Motor neuron (in vitro differentiated cells): ENCODE data around the gene CCDC13. TPM values are rescaled to one million over a fixed set of nuclear protein-coding genes. Genes with fewer than 3 reads are reported as not detected.

Source experiments
- ATAC-seq, 8 experiments: fragments of 200-7000 bp; cut with Tn5 transposase; replicated peaks in 6 of 8; 2 replicates each; pipeline ENCODE4 v1.8.0; 2021; ENCODE audit warnings: mild to moderate bottlenecking in 8 of 8, moderate library complexity in 8 of 8
- H3K27ac ChIP-seq, 2 donors: fragments of 250-450 bp; sonication (Bioruptor Pico); 2 replicates each; pipeline ENCODE4 v1.9.0; 2021; ENCODE audit warnings: antibody characterized with exemption in 2 of 2, mild to moderate bottlenecking in 2 of 2, moderate library complexity in 1 of 2
- H3K4me1 ChIP-seq, 2 donors: fragments of 250-450 bp; sonication (Bioruptor Pico); replicated peaks in 1 of 2; 2 replicates each; pipeline ENCODE4 v1.6.1; 2021; ENCODE audit warnings: antibody characterized with exemption in 2 of 2, mild to moderate bottlenecking in 2 of 2, moderate library complexity in 1 of 2
- H3K4me3 ChIP-seq, 5 donors: fragments of 250-450 bp; sonication (Bioruptor Pico); 2 replicates each; pipeline ENCODE4 v1.9.0; 2021; ENCODE audit warnings: antibody characterized with exemption in 5 of 5, mild to moderate bottlenecking in 5 of 5, moderate library complexity in 4 of 5
- WGBS, 10 experiments: fragments of 450-650 bp; shearing (Covaris generic); methylation state at CpG; one replicate each; pipeline ENCODE4 v1.0.0; 2022; 5-methylcytosine and 5-hydroxymethylcytosine counted together
- in situ Hi-C, 9 experiments: fragments of 400-800 bp; cut with MboI; loops; one replicate each; pipeline ENCODE4 v1.15.0; 2021; ENCODE audit warnings: low sequenced_read_pairs in 9 of 9, low pct_unique_long_range_greater_than_20kb in 2 of 9; ENCODE audit not compliant: unreplicated experiment in 9 of 9
- total RNA-seq, 8 experiments: library from RNA; unstranded; fragments of 300-600 nt; gene quantifications; 2 replicates each; pipeline versions ENCODE4 v1.2.3 to v1.2.4, GENCODE V29; 2022

The CCDC13 gene
- total RNA-seq, 8 experiments from 2014 or later, result 1.0 to 18.8 (median 1.5) TPM

DNA sequence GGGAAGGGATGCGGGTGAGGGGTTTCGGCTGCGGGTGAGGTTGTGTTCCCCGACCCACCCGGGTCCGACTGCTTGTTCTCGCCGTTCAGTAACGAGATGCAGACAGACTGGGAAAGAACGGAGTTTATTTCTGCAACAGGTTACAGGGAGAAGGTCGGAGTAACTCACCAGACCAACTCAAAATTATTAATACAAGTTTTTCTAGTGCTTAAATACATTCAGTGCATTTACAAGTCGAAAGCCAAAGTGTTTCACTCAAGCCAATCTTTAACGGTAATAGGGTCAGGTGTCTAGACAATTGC lies 31.7 kb upstream of the CCDC13 start:
- Histone ChIP-seq H3K4me3 (peak overlapping the region; percentile 75 to 100 (median 81)), H3K4me1 (peaks cover 21 to 39% of the 10 kb centered on the region in 2 donors), H3K27ac (peak overlapping the region; percentile 46 to 71)
- peak in 7 of 8 experiments; percentile 7 to 51 (median 46) for ATAC-seq
- in situ Hi-C loops, result no loop called here
- 0 to 5% (median 0%) methylated on average over 1 to 9 of the region's 13 CpGs; no CpG with 5 or more reads in 4 of the 10 experiments for WGBS, 10 experiments

DNA sequence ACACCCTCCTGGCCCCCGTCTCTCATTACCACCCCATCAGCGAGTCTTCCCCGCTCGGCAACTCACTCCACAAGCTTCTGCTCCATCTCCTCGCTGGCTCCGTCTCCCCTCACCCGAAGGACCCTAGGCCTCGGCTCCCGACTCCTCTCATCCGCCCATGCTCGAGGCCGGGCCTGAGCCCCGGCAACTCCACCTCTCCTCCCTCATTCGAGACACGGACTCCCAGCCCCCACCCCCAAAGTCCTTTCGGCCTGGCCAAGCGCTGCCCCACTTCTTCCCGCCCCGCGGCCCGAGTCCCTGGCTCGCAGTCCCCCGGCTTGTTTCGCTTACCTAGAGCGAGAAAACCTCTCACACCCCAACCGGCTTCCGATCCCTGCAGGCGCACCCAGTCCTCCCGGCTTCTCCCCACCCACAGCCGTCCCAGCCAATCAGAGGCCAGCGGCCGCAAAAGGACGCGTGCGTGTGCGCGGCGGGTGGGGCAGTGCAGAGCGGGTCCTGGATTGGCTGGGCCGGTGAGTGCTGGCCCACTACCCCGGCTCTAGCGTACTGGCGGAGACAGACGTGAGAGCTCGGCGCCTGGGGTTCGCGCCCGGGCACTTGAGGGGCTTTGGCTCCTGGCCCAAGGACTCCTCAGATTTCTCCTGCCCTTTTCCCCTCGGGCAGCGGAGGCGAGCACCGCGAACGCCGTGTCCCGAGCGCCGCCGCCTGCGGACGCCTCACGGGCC lies 31.2 kb upstream of the CCDC13 start, which contains the start of gene HIGD1A:
Gene HIGD1A (minus strand): TSS at position 385 of the 725 bp plus-strand sequence. CDS start 10,237 bp downstream, outside the sequence.
- WGBS, 10 experiments, result 1% methylated on average over 16 of the region's 63 CpGs; no CpG with 5 or more reads in 9 of the 10 experiments
- peak; percentile 93 to 99 (median 98) for ATAC-seq
- Histone ChIP-seq H3K4me1 (peaks cover 21 to 39% of the 10 kb centered on the region in 2 donors), H3K4me3 (peak within 1 kb of the TSS; percentile 75 to 100 (median 81)), H3K27ac (peak within 1 kb of the TSS; percentile 71 to 75)
- in situ Hi-C loops, result no loop called here

DNA sequence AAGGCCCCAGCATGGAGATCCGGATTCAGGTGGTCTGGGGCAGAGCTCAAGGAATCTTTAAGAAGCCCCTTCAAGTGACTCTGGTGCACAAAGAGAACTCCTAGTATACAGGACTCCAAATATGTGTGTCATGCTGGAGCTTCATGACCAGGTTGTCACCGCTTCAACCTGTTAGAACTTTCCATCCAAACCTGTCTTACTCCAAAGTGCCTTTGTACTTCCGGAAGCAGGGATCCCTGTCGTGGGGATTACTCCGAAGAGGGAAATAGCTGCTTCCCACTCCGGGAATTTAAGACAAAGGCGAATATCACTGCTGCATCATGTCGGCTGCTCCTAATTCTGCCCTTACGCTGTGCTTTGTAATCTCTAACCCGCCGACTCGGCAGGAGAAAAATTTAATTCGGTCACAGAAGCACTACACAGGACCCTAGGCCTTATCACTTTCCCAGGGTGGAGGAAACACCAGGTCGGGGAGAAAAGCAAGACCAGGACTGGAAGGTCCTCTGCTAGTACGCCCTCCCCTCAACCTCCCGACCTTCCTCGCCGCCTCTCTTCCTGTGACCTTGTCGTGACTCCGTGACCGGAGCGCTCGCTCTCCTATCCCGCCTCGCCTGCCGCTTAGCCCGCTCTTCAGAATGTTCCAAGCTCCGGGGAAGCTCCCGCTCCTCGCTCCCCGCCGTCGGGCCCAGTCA lies 30.5 kb upstream of the CCDC13 start:
- peaks cover 21 to 39% of the 10 kb centered on the region in 2 donors for H3K4me1 ChIP-seq
- H3K4me3 ChIP-seq, result peak overlapping the region; percentile 75 to 100 (median 81)
- in situ Hi-C loops, result no loop called here
- peak overlapping the region; percentile 71 to 75 for H3K27ac ChIP-seq
- peak in 3 of 8 experiments; percentile 33 to 39 (median 33) for ATAC-seq
- WGBS, 10 experiments, result 0 to 20% (median 0%) methylated on average over 1 to 19 of the region's 33 CpGs; no CpG with 5 or more reads in 2 of the 10 experiments

DNA sequence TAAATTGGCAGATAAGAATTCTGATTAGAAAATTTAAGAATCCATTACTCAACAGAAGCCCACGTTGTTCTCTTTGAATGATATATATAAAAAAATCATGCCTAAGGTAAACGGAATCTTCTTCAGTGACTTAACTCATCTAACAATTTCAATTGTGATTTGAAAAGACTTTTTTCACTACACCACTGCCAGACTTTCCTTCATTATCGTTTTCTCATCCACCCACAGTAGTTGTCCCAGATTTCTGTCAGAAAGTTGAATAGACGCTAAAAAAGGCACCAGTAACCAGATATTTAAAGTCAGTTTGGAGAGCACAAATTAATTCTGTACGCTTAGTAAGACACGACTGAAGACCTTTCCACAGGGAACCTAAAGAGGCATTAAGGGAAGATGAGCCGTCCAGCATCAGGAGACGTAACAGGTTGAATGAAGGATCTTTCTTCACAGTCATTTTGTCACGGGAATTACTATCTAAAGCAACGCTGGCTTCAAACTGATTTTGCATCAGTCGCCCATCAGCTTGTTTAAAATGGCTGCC lies 29.9 kb upstream of the CCDC13 start:
- ATAC-seq, result no peak
- in situ Hi-C loops, result no loop called here
- Histone ChIP-seq H3K27ac (peak overlapping the region; percentile 71 to 75), H3K4me1 (peaks cover 21 to 38% of the 10 kb centered on the region in 2 donors), H3K4me3 (peak overlapping the region; percentile 75 to 100 (median 81))
- WGBS, 10 experiments, result 6 to 67% (median 14%) methylated on average over 4 to 11 of the region's 11 CpGs

DNA sequence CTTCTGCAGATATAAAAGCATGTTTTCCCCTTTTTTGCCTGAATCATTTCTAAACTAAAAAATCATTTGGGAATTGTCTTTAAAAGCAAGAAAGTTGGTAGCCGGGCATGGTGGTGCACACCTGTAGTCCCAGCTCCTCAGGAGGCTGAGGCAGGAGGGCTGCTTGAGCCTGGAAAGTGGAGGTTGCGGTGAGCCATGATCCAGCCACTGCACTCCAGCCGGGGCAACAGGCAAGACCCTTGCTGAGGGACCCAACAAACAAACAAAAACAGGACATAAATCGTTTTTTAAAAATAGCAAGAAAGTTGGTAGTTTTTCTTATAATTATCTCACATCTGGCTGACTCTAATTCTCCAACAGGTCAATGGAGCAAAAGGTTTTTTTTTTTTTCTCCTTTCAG lies 28.7 kb upstream of the CCDC13 start:
- 66 to 100% (median 84%) methylated on average over 1 to 4 of the region's 4 CpGs; no CpG with 5 or more reads in 3 of the 10 experiments for WGBS, 10 experiments
- Histone ChIP-seq H3K4me3 (no peak overlapping the region), H3K27ac (no peak overlapping the region), H3K4me1 (peaks cover 21 to 29% of the 10 kb centered on the region in 2 donors)
- in situ Hi-C loops, result no loop called here
- ATAC-seq, result no peak

DNA sequence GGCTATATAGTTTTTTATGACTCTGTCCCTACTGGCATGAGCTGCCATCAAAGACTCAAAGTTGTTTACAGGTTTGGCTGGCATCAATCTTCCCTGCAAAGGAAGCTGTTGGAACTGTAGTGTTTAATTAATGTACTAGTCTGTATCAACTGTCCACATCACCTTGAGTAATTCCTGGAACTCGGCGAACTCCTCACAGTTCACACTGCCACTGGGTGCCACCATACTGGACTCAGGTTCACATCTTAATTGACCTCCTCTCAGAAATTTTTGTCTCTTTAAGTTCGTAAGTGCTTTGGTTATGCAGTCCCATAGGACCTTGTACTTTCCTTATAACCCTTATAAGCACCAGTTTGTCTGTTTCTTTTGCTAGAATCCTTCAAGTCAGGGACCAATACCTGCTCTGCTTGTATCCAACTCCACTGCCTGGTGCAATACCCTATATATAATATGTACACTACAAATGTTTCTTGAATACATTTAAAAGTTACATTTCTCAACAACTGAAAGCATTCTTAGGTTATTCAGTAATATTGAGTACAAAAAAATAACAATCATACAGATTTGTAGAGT lies 28.1 kb upstream of the CCDC13 start:
- Histone ChIP-seq H3K27ac (no peak overlapping the region), H3K4me1 (peaks cover 21 to 29% of the 10 kb centered on the region in 2 donors), H3K4me3 (no peak overlapping the region)
- 78 to 100% (median 95%) methylated on average over 1 to 3 of the region's 3 CpGs; no CpG with 5 or more reads in 2 of the 10 experiments for WGBS, 10 experiments
- no peak for ATAC-seq
- in situ Hi-C loops, result no loop called here

DNA sequence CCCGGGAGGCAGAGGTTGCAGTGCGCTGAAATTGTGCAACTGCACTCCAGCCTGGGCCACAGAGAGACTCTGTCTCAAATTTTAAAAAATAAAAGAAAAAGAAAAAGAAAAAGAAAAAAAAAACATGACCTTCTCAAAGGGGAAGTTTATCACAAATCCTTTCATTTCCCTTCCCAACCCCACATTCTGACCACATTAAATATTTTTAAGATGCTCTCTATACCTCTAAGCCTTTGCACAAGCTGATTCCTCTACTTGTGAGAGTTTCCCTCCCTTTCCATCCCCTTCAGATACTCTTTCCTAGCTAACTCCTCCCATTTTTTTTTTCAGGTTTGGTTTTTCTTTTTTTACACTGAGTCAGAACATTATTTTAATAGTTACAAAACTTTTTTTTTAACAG lies 27.2 kb upstream of the CCDC13 start:
- Histone ChIP-seq H3K27ac (no peak overlapping the region), H3K4me3 (no peak overlapping the region), H3K4me1 (peaks cover 15 to 25% of the 10 kb centered on the region in 2 donors)
- 90 to 100% (median 100%) methylated on average over 1 to 2 of the region's 2 CpGs; no CpG with 5 or more reads in 3 of the 10 experiments for WGBS, 10 experiments
- in situ Hi-C loops, result no loop called here
- no peak for ATAC-seq

DNA sequence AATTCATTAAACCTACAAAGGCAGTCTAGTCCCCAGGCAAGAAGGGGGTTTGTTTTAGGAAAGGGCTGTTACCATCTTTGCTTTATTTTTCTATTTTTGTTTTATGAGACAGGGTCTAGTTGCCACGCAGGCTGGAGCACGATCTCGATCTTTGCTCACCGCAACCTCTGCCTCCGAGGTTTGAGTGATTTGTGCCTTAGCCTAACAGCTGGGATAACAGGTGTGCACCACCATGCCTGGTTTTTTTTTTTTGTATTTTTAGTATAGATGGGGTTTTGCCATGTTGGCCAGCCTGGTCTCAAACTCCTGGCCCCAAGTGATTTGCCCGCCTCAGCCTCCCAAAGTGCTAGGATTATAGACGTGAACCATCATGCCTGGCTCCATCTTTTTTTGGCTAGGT lies 26.3 kb upstream of the CCDC13 start:
- Histone ChIP-seq H3K27ac (no peak overlapping the region), H3K4me1 (peaks cover 13 to 22% of the 10 kb centered on the region in 2 donors), H3K4me3 (no peak overlapping the region)
- in situ Hi-C loops, result no loop called here
- 67 to 100% (median 80%) methylated on average over 1 to 6 of the region's 7 CpGs; no CpG with 5 or more reads in 3 of the 10 experiments for whole genome bisulfite sequencing, 10 experiments
- no peak for ATAC-seq

DNA sequence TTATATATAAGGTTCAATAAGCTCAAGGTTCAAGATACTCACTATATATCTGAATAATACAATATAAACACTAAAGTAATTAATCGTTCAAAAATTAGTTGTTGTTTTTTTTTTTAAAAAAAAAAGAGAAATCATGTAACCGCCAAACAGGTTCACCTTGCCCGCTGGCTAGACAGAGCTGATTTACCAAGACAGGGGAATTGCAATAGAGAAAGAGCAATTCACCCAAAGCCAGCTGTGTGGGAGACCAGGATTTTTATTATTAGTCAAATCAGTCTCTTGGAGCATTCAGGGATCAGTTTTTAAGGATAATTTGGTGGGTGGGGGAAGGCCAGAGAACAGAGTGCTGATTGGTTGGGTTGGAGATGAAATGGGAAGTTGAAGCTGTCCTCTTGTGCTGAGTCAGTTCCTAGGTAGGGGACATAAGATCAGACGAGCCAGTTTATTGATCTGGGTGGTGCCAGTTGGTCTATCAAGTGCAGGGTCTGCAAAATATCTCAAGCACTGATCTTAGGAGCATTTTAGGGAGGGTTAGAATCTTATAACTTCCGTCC lies 23.4 kb upstream of the CCDC13 start:
- Histone ChIP-seq H3K4me3 (no peak overlapping the region), H3K27ac (no peak overlapping the region), H3K4me1 (peaks cover 0 to 8% of the 10 kb centered on the region in 2 donors)
- 80 to 100% (median 89%) methylated on average over 1 to 4 of the region's 5 CpGs for WGBS, 10 experiments
- ATAC-seq, result no peak
- in situ Hi-C loops, result no loop called here

DNA sequence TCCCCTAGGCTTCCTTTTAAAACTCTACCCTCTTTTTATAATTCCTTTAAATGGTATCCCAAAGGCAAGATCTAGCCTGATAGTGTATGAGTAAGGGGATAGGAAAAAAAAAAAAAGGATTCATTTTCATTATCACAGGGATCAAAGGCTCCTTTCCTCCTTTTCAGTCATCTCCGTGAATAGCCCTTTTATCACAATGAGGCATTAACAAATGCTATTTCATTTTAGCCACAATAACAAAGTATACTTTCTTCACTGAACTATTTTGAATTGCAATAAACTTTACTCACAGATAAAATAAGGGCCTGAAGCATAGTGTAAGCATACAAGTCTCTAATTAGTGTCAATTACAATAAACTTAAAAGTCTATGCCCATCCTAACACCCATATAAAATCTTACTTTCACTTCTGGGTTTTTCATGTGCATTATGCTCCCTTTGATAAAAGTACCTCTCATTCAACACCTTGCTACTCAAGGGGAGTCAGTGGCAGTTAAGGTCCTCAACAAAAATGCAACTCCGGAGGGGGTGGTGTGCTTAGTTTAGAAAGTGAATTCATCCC lies 22.6 kb upstream of the CCDC13 start:
- WGBS, 10 experiments, result 88 to 100% (median 96%) methylated on average over 1 to 2 of the region's 2 CpGs; no CpG with 5 or more reads in 1 of the 10 experiments
- H3K4me1 ChIP-seq, result peaks cover 0 to 1% of the 10 kb centered on the region in 2 donors
- no peak for ATAC-seq
- H3K4me3 ChIP-seq, result no peak overlapping the region
- no peak overlapping the region for H3K27ac ChIP-seq
- in situ Hi-C loops, result no loop called here

DNA sequence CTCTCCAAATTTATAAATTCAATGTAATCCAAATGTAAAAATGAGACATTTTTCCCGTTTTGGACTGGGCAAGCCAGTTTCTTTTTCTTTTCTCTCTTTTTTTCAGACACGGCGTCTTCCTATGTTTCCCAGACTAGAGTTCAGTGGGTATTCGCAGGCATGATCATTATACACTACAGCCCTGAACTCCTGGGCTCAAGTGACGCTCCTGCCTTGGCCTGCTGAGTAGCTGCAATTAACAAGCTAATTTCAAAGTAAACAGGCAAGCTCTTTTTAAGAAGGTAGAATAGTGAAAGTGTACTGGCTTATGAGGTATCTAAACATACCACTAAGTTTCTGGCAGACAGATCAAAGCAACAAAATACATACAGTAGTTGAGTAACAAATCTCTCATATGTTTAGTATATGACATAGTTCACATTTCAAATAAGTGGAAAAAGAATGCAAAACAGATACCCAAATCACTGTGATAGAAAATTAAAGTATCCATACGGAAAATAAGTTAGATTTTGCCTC lies 17.7 kb upstream of the CCDC13 start:
- Histone ChIP-seq H3K4me1 (no peaks in the 10 kb centered on the region), H3K4me3 (no peak overlapping the region), H3K27ac (no peak overlapping the region)
- WGBS, 10 experiments, result 27 to 100% (median 91%) methylated on average over 1 to 5 of the region's 6 CpGs
- in situ Hi-C loops, result no loop called here
- no peak for ATAC-seq

DNA sequence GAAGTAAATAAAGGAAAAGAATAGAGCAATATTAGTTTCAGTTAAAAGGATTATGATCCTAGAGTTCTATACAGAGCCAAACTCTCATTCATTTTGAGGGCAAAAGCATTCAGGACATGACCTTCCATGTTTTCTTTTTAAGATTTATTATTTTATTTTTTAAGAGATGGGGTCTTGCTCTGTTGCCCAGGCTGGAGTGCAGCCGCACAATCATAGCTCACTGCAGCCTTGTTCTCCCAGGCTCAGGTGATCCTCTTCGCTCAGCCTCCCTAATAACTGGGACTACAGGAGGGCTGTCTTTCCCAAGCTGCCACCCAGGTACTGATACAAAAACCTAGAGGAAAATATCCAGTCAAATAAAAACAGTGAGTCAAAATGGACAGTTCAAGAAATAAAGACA lies 13.6 kb upstream of the CCDC13 start:
- in situ Hi-C loops, result no loop called here
- no peak for ATAC-seq
- H3K4me3 ChIP-seq, result no peak overlapping the region
- H3K4me1 ChIP-seq, result no peaks in the 10 kb centered on the region
- 94 to 100% (median 100%) methylated on average over 1 to 2 of the region's 2 CpGs; no CpG with 5 or more reads in 4 of the 10 experiments for WGBS, 10 experiments
- H3K27ac ChIP-seq, result no peak overlapping the region
